ENCODE measurements around the gene STRN.
"Not testable (repeated sequence)": the region's sequence is repeated elsewhere in the genome, so short reads cannot be mapped to it uniquely, and the experiment has no call there.

STRN gene

DNA sequence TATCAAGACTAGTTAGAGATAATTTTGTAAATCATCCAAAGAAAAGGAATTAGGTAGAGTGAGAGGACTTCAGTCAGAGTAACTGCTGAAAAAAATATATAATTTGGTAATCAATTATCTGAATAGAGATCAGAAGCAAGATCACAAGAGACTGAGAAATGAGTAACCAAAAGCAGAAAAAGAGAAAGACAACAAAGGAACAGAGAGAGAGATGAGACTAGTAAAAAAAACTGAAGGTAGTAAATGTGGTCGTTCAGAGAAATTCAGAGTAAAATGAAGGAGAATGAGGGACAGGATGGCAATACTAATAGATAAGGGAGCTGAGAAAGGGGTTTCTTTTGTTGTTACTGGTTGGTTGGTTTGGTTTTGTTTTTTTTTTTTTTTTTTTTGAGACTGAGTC, 16.5 kb downstream of the STRN start:
- Histone ChIP-seq H3K4me2 (ENCODE audit: low read length) (no peak overlapping the region), H3K9me3 (ENCODE audit: insufficient read depth, low read length) (no peaks in the 10 kb centered on the region), H3K27me3 (ENCODE audit: low read depth, low read length) (no peaks in the 10 kb centered on the region), H3K27ac (ENCODE audit: low read length) (no peak overlapping the region), H3K36me3 (replicated peaks; ENCODE audit: low read depth, low read length) (no peaks in the 10 kb centered on the region), H2AFZ (ENCODE audit: low read depth, low read length) (no peak overlapping the region), H4K20me1 (ENCODE audit: insufficient read depth, low read length) (peaks cover 13% of the 10 kb centered on the region; the same call in 1 of the 2 replicates), H3K9ac (ENCODE audit: low read length) (no peak overlapping the region), H3K4me3 (ENCODE audit: low read length) (no peak overlapping the region), H3K4me1 (ENCODE audit: low read length) (no peaks in the 10 kb centered on the region; the same call in 1 of the 2 replicates), H3K79me2 (ENCODE audit: low read length) (peaks cover 10% of the 10 kb centered on the region; the same call in 1 of the 2 replicates)
- no peak for TF ChIP-seq CTCF (IDR thresholded peaks at IDR 0.05; ENCODE audit: low read depth, low read length)
- no peak for TF ChIP-seq EZH2phosphoT487 (IDR thresholded peaks at IDR 0.05; ENCODE audit: low read depth)

DNA sequence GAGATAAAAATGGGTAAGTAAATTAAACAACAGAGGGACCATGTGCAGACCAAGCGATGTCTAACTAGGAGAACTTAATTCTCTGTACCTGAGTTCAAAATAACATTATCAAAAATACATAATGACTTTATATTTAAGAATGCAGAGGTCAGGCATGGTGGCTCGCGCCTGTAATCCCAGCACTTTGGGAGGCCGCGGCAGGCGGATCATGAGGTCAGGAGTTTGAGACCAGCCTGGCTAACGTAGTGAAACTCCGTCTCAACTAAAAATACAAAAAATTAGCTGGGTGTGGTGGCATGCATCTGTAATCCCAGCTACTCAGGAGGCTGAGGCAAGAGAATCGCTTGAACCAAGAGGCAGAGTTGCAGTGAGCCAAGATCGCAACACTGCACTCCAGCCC, 21.1 kb downstream of the STRN start:
- not testable (repeated sequence) for H3K27ac ChIP-seq (ENCODE audit: low read length); H3K36me3 ChIP-seq (replicated peaks; ENCODE audit: low read depth, low read length); H3K4me3 ChIP-seq (ENCODE audit: low read length); H3K4me1 ChIP-seq (ENCODE audit: low read length); H3K9me3 ChIP-seq (ENCODE audit: insufficient read depth, low read length); H3K79me2 ChIP-seq (ENCODE audit: low read length); H3K27me3 ChIP-seq (ENCODE audit: low read depth, low read length); H2AFZ ChIP-seq (ENCODE audit: low read depth, low read length); H3K4me2 ChIP-seq (ENCODE audit: low read length); H3K9ac ChIP-seq (ENCODE audit: low read length)
- H4K20me1 ChIP-seq (ENCODE audit: insufficient read depth, low read length), result peaks cover 11% of the 10 kb centered on the region; the same call in 1 of the 2 replicates

DNA sequence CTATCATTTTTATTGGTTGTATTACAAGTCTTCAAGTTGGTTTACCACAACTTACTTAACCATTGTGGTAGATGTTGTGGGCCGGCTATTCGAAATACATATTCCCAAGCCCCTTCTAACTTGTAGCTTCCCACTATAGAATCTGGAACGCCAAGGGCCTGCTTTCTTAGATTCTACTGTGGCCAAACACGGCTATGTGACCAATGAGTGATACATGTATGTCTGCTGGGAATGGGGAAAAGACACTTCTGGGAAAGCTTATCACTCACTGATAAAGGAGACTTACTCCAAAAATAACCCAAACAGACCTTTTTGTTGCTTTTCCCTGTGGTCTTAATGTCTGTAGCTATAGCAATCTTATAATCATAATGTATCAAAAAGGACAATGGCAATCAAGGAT, 24.5 kb downstream of the STRN start:
- no peaks in the 10 kb centered on the region for H3K36me3 ChIP-seq (replicated peaks; ENCODE audit: low read depth, low read length)
- no peaks in the 10 kb centered on the region for H3K79me2 ChIP-seq (ENCODE audit: low read length)
- no peak overlapping the region for H2AFZ ChIP-seq (ENCODE audit: low read depth, low read length)
- no peak for TF ChIP-seq CTCF (IDR thresholded peaks at IDR 0.05; ENCODE audit: low read depth, low read length)
- no peak for TF ChIP-seq EZH2phosphoT487 (IDR thresholded peaks at IDR 0.05; ENCODE audit: low read depth)
- H3K9me3 ChIP-seq (ENCODE audit: insufficient read depth, low read length), result no peaks in the 10 kb centered on the region
- no peaks in the 10 kb centered on the region for H3K27me3 ChIP-seq (ENCODE audit: low read depth, low read length)
- no peak overlapping the region for H3K4me3 ChIP-seq (ENCODE audit: low read length)
- no peak overlapping the region for H3K9ac ChIP-seq (ENCODE audit: low read length)
- no peaks in the 10 kb centered on the region for H4K20me1 ChIP-seq (ENCODE audit: insufficient read depth, low read length)
- no peak overlapping the region for H3K4me2 ChIP-seq (ENCODE audit: low read length)
- H3K27ac ChIP-seq (ENCODE audit: low read length), result no peak overlapping the region
- H3K4me1 ChIP-seq (ENCODE audit: low read length), result no peaks in the 10 kb centered on the region

DNA sequence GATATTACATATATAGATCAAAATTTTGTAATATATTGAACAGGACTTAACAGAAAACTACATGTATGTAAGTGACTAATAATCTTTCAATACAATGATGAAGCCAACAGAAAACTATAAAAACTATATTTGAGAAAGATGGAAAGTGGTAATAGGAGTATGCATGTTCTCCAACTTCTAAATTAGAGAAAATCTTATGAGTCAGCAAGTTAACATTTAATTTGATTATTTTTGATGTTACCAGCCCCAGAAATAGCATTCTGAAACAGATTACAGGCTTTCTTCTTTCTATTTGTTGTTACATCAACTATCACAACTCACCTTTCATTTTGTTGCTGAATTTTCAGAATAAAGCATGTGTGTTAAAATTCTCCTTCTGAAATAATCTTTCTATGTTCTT, 29.8 kb downstream of the STRN start:
- not testable (repeated sequence) for H4K20me1 ChIP-seq (ENCODE audit: insufficient read depth, low read length); H3K9ac ChIP-seq (ENCODE audit: low read length); H2AFZ ChIP-seq (ENCODE audit: low read depth, low read length); H3K27ac ChIP-seq (ENCODE audit: low read length); H3K27me3 ChIP-seq (ENCODE audit: low read depth, low read length); H3K4me2 ChIP-seq (ENCODE audit: low read length); H3K79me2 ChIP-seq (ENCODE audit: low read length); H3K36me3 ChIP-seq (replicated peaks; ENCODE audit: low read depth, low read length); H3K4me1 ChIP-seq (ENCODE audit: low read length); H3K9me3 ChIP-seq (ENCODE audit: insufficient read depth, low read length); H3K4me3 ChIP-seq (ENCODE audit: low read length)

GRCh38 chr2:36931688-36932087, 34.6 kb downstream of the STRN start:
- not testable (repeated sequence) for H3K36me3 ChIP-seq (replicated peaks; ENCODE audit: low read depth, low read length); H3K4me2 ChIP-seq (ENCODE audit: low read length); H3K27me3 ChIP-seq (ENCODE audit: low read depth, low read length); H3K79me2 ChIP-seq (ENCODE audit: low read length); H4K20me1 ChIP-seq (ENCODE audit: insufficient read depth, low read length); H3K4me1 ChIP-seq (ENCODE audit: low read length); H3K4me3 ChIP-seq (ENCODE audit: low read length); H3K27ac ChIP-seq (ENCODE audit: low read length); H3K9ac ChIP-seq (ENCODE audit: low read length); H3K9me3 ChIP-seq (ENCODE audit: insufficient read depth, low read length); H2AFZ ChIP-seq (ENCODE audit: low read depth, low read length)

DNA sequence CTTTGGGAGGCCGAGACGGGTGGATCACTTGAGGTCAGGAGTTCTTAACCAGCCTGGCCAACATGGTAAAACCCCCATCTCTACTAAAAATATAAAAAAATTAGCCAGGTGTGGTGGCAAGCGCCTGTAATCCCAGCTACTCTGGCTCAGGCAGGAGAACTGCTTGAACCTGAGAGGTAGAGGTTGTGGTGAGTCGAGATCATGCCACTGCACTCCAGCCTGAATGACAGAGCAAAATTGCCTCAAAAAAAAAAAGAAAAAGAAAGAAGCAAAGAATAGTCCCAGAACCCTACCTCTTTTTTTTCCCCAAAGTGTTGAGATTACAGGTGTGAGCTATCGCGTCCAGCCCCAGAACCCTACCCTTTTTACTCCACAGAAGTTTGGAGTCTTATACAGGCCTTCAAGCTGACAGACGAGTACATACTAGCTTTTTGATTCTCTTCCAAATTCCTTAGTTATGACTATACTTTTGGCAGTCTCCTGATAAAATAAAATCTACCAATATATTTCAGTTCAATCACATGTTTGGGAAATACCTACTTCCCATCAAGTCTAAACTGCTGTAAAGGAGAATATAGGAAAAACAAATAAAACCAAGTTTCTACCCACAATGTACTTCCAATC, 35.4 kb downstream of the STRN start:
- not testable (repeated sequence) for H3K79me2 ChIP-seq (ENCODE audit: low read length); H3K27me3 ChIP-seq (ENCODE audit: low read depth, low read length); H3K27ac ChIP-seq (ENCODE audit: low read length); H3K9ac ChIP-seq (ENCODE audit: low read length); H2AFZ ChIP-seq (ENCODE audit: low read depth, low read length); H3K4me1 ChIP-seq (ENCODE audit: low read length); H3K9me3 ChIP-seq (ENCODE audit: insufficient read depth, low read length); H3K4me3 ChIP-seq (ENCODE audit: low read length); H3K36me3 ChIP-seq (replicated peaks; ENCODE audit: low read depth, low read length); H3K4me2 ChIP-seq (ENCODE audit: low read length); H4K20me1 ChIP-seq (ENCODE audit: insufficient read depth, low read length)

- not testable (repeated sequence) for H3K9ac ChIP-seq (ENCODE audit: low read length); H3K27me3 ChIP-seq (ENCODE audit: low read depth, low read length); H3K4me2 ChIP-seq (ENCODE audit: low read length); H2AFZ ChIP-seq (ENCODE audit: low read depth, low read length); H3K27ac ChIP-seq (ENCODE audit: low read length); H3K36me3 ChIP-seq (replicated peaks; ENCODE audit: low read depth, low read length); H3K4me1 ChIP-seq (ENCODE audit: low read length); H3K9me3 ChIP-seq (ENCODE audit: insufficient read depth, low read length); H4K20me1 ChIP-seq (ENCODE audit: insufficient read depth, low read length); H3K4me3 ChIP-seq (ENCODE audit: low read length); H3K79me2 ChIP-seq (ENCODE audit: low read length)
Observed at GRCh38 chr2:36926175-36927132, 39.9 kb downstream of the STRN start.
